Stimulated activated CD4-positive, alpha-beta T cell treated with anti-CD3 and anti-CD28 coated beads, Interleukin-2, amount 100 ng/mL, for 4 hours (primary cell): ENCODE measurements around the gene EIF5.

Source experiments
- DNase-seq: peaks from one replicate; pipeline ENCODE4 v3.0.0-alpha.2; 2020; ENCODE audit warnings: low read depth

EIF5 gene

GRCh38 chr14:103370087-103370486 is 36.0 kb downstream of the EIF5 start:
- no peak for DNase-seq

GRCh38 chr14:103372017-103372416 is 38.0 kb downstream of the EIF5 start:
- DNase-seq, result no peak

- no peak for DNase-seq
These were observed 38.7 kb downstream of the EIF5 start for GRCh38 chr14:103372552-103373304.

- no peak for DNase-seq
These were observed 40.1 kb downstream of the EIF5 start for GRCh38 chr14:103374121-103374520.

- DNase-seq, result no peak
These were observed 43.5 kb downstream of the EIF5 start for GRCh38 chr14:103377522-103378037.

- DNase-seq, result no peak
These were observed 44.2 kb downstream of the EIF5 start for GRCh38 chr14:103378038-103378854.

- DNase-seq, result no peak
These were observed 46.8 kb downstream of the EIF5 start for GRCh38 chr14:103380719-103381377.

GRCh38 chr14:103382376-103382775 is 48.3 kb downstream of the EIF5 start:
- no peak for DNase-seq

- DNase-seq, result no peak
These were observed 50.6 kb downstream of the EIF5 start for GRCh38 chr14:103384450-103385151.

GRCh38 chr14:103385152-103385928 is 51.3 kb downstream of the EIF5 start, which contains the start of gene MARK3:
TSS of gene MARK3 (plus strand) at chr14:103385415. CDS start at chr14:103386030, 615 bp downstream.
- DNase-seq, result peak; percentile 92

- no peak for DNase-seq
These were observed 52.1 kb downstream of the EIF5 start for GRCh38 chr14:103385929-103386712.

- no peak for DNase-seq
These were observed 52.8 kb downstream of the EIF5 start for GRCh38 chr14:103386713-103387329.

- no peak for DNase-seq
These were observed 54.6 kb downstream of the EIF5 start for GRCh38 chr14:103388664-103389063.

- DNase-seq, result no peak
These were observed 56.6 kb downstream of the EIF5 start for GRCh38 chr14:103390605-103391004.

GRCh38 chr14:103391048-103391447 is 57.0 kb downstream of the EIF5 start:
- DNase-seq, result no peak

GRCh38 chr14:103392106-103392505 is 58.1 kb downstream of the EIF5 start:
- DNase-seq, result no peak

GRCh38 chr14:103392572-103392971 is 58.5 kb downstream of the EIF5 start:
- DNase-seq, result no peak

GRCh38 chr14:103393070-103393469 is 59.0 kb downstream of the EIF5 start:
- no peak for DNase-seq
